Astrocyte (in vitro differentiated cells and primary cell): ENCODE measurements around the gene TRIM41. TPM values are rescaled to one million over a fixed set of nuclear protein-coding genes. Genes with fewer than 3 reads are reported as not detected.
"Not testable (repeated sequence)": the region's sequence is repeated elsewhere in the genome, so short reads cannot be mapped to it uniquely, and the experiment has no call there.

ENCODE experiments used
- DNase-seq: peaks from one replicate; pipeline ENCODE4 v3.0.0-alpha.2; 2010; ENCODE audit warnings: low read depth
- FAIRE-seq: peaks from 2 replicates; lab custom pipeline; 2011; peaks lifted over from hg19 to GRCh38; lab: Jason Lieb, UNC
- H2AFZ ChIP-seq: 2 replicates; pipeline ENCODE4 v1.6.0; 2012; ENCODE audit warnings: low read depth, low read length, inconsistent platforms
- H3K27ac ChIP-seq: 2 replicates; pipeline ENCODE4 v1.5.1; 2011; ENCODE audit warnings: low read depth, low read length, inconsistent platforms
- H3K27me3 ChIP-seq: 2 replicates; pipeline ENCODE4 v1.6.0; 2011; ENCODE audit warnings: low read length, inconsistent platforms; ENCODE audit not compliant: insufficient read depth
- H3K36me3 ChIP-seq: 2 replicates; pipeline ENCODE4 v1.5.1; 2011; ENCODE audit warnings: low read length, inconsistent platforms; ENCODE audit not compliant: insufficient read depth
- H3K4me1 ChIP-seq: 2 replicates; pipeline ENCODE4 v1.5.1; 2011; ENCODE audit warnings: low read length, inconsistent platforms; ENCODE audit not compliant: insufficient read depth
- H3K4me2 ChIP-seq: 2 replicates; pipeline ENCODE4 v1.6.0; 2012; ENCODE audit warnings: low read length, inconsistent platforms
- H3K4me3 ChIP-seq: 2 replicates; pipeline ENCODE4 v1.5.1; 2011; ENCODE audit warnings: low read depth, mild to moderate bottlenecking, low read length, inconsistent platforms; ENCODE audit not compliant: insufficient read depth
- H3K79me2 ChIP-seq: 2 replicates; pipeline ENCODE4 v1.6.0; 2012; ENCODE audit warnings: mild to moderate bottlenecking, low read length, inconsistent platforms; ENCODE audit not compliant: insufficient read depth
- H3K9ac ChIP-seq: 2 replicates; pipeline ENCODE4 v1.6.0; 2012; ENCODE audit warnings: mild to moderate bottlenecking, low read length, inconsistent platforms
- H3K9me3 ChIP-seq: 2 replicates; pipeline ENCODE4 v1.5.1; 2012; ENCODE audit warnings: low read depth, mild to moderate bottlenecking, low read length, inconsistent platforms; ENCODE audit not compliant: insufficient read depth
- H4K20me1 ChIP-seq: 2 replicates; pipeline ENCODE4 v1.6.0; 2012; ENCODE audit warnings: low read length, inconsistent platforms; ENCODE audit not compliant: insufficient read depth
- H3K27ac Mint-ChIP-seq: one replicate; pipeline ENCODE4 v1.8.0; 2021; ENCODE audit warnings: mild to moderate bottlenecking, mixed read lengths; ENCODE audit not compliant: unreplicated experiment
- H3K27me3 Mint-ChIP-seq: one replicate; pipeline ENCODE4 v1.8.0; 2021; ENCODE audit warnings: low read depth, mixed read lengths; ENCODE audit not compliant: unreplicated experiment
- H3K36me3 Mint-ChIP-seq: one replicate; pipeline ENCODE4 v1.8.0; 2021; ENCODE audit warnings: low read depth, mixed read lengths; ENCODE audit not compliant: unreplicated experiment
- H3K4me1 Mint-ChIP-seq: one replicate; pipeline ENCODE4 v1.8.0; 2021; ENCODE audit warnings: low read depth, mixed read lengths; ENCODE audit not compliant: unreplicated experiment
- H3K4me3 Mint-ChIP-seq: one replicate; pipeline ENCODE4 v1.8.0; 2021; ENCODE audit warnings: mild to moderate bottlenecking, moderate library complexity, mixed read lengths; ENCODE audit not compliant: unreplicated experiment
- H3K9me3 Mint-ChIP-seq: one replicate; pipeline ENCODE4 v1.8.0; 2021; ENCODE audit warnings: mild to moderate bottlenecking, mixed read lengths; ENCODE audit not compliant: unreplicated experiment
- CTCF ChIP-seq: IDR thresholded peaks from 2 replicates; pipeline ENCODE4 v1.5.1; 2011; ENCODE audit warnings: low read depth, mild to moderate bottlenecking, inconsistent platforms, low read length, moderate library complexity; ENCODE audit not compliant: insufficient read depth
- EZH2 ChIP-seq: IDR thresholded peaks from 2 replicates; pipeline ENCODE4 v1.6.1; 2012; ENCODE audit warnings: mild to moderate bottlenecking, low read length, inconsistent platforms; ENCODE audit not compliant: insufficient read depth
- microRNA-seq: library from miRNA; unstranded; fragments of <30 nt; microRNA quantifications from one replicate; pipeline ENCODE4 v1.2.0, GENCODE V29; 2020
- total RNA-seq: library from RNA; stranded (reverse); gene quantifications from 2 replicates; pipeline ENCODE4 v1.2.1, GENCODE V29; 2021

The TRIM41 gene
- total RNA-seq, 1 donor from 2014 or later: 20.9 TPM

GRCh38 chr5:181282874-181283273 is 59.8 kb downstream of the TRIM41 start:
- Mint-ChIP-seq H3K36me3 (no peaks in the 10 kb centered on the region), H3K9me3 (no peaks in the 10 kb centered on the region), H3K4me3 (no peak overlapping the region), H3K27ac (no peak overlapping the region), H3K27me3 (no peaks in the 10 kb centered on the region), H3K4me1 (peaks cover 2% of the 10 kb centered on the region)
- H3K36me3 ChIP-seq: no peaks in the 10 kb centered on the region
- no peaks in the 10 kb centered on the region for H3K27me3 ChIP-seq
- H3K27ac ChIP-seq: no peak overlapping the region
- H4K20me1 ChIP-seq: no peaks in the 10 kb centered on the region
- H3K4me3 ChIP-seq: no peak overlapping the region
- no peaks in the 10 kb centered on the region for H3K9me3 ChIP-seq
- TF ChIP-seq EZH2: no peak
- TF ChIP-seq CTCF: no peak
- H3K4me2 ChIP-seq: no peak overlapping the region
- DNase-seq (no peak), FAIRE-seq (no peak)
- no peaks in the 10 kb centered on the region for H3K4me1 ChIP-seq
- H3K79me2 ChIP-seq: no peaks in the 10 kb centered on the region
- H2AFZ ChIP-seq: no peak overlapping the region
- H3K9ac ChIP-seq: no peak overlapping the region

DNA sequence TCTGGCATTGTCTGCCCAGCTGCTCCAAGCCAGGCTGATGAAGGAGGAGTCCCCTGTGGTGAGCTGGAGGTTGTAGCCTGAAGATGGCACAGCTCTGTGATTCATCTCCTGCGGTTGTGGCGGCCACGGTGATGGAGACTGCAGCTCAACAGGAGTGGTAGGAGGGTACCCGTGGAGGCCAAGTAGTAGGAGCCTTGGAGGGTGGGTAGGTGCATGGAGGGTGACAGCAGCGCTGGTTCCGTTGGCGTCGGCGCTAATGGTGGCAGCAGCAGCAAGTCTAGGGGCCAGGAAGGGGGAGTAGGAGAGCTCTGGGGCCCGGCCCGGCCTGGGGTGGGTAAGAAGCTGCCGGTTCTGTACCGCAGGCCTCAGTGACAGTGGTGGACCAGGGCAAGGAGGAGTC is 60.3 kb downstream of the TRIM41 start:
- DNase-seq (no peak), FAIRE-seq (no peak)
- Mint-ChIP-seq H3K4me1 (peaks cover 1% of the 10 kb centered on the region), H3K36me3 (no peaks in the 10 kb centered on the region), H3K9me3 (no peaks in the 10 kb centered on the region), H3K4me3 (no peak overlapping the region), H3K27ac (no peak overlapping the region), H3K27me3 (no peaks in the 10 kb centered on the region)
- Histone ChIP-seq H3K9ac (no peak overlapping the region), H3K27me3 (no peaks in the 10 kb centered on the region), H4K20me1 (no peaks in the 10 kb centered on the region), H3K9me3 (no peaks in the 10 kb centered on the region), H2AFZ (no peak overlapping the region), H3K36me3 (no peaks in the 10 kb centered on the region), H3K4me3 (no peak overlapping the region), H3K4me2 (no peak overlapping the region), H3K27ac (no peak overlapping the region), H3K79me2 (no peaks in the 10 kb centered on the region), H3K4me1 (no peaks in the 10 kb centered on the region)
- TF ChIP-seq CTCF (no peak), EZH2 (no peak)

GRCh38 chr5:181283841-181284755 is 61.0 kb downstream of the TRIM41 start:
- H3K9me3 Mint-ChIP-seq, H3K9me3 ChIP-seq, H3K27me3 ChIP-seq, H3K27ac Mint-ChIP-seq, H3K4me3 Mint-ChIP-seq, H3K9ac ChIP-seq, H3K4me3 ChIP-seq, H3K79me2 ChIP-seq, DNase-seq, H3K36me3 ChIP-seq, H3K4me2 ChIP-seq, H2AFZ ChIP-seq, H4K20me1 ChIP-seq, H3K27ac ChIP-seq, H3K4me1 ChIP-seq, FAIRE-seq, H3K4me1 Mint-ChIP-seq, H3K36me3 Mint-ChIP-seq, H3K27me3 Mint-ChIP-seq: not testable (repeated sequence)

Small RNAs within 50 kb of the gene (microRNA-seq; reads per million reads assigned to microRNA genes)
- gene MIR4638: 4.9 reads per million, percentile 20 among the genes with 10 or more reads in this experiment

Other genes with a start within 250 kb of the TRIM41 start
- not detected in 2 replicates for gene BTNL3, start 234.4 kb upstream of the TRIM41 start, total RNA-seq
- gene BTNL9, start 183.0 kb upstream of the TRIM41 start, total RNA-seq: not detected in 2 replicates
- gene OR2V1, start 92.1 kb upstream of the TRIM41 start, total RNA-seq: not detected in 2 replicates
- gene OR2V2, start 75.7 kb upstream of the TRIM41 start, total RNA-seq: not detected in 2 replicates
- gene TRIM7, start 18.1 kb upstream of the TRIM41 start, total RNA-seq: 0.22 and 0.27 TPM in 2 replicates
- 1,553 and 1,656 TPM in 2 replicates for gene RACK1, start 20.6 kb downstream of the TRIM41 start, total RNA-seq
- gene TRIM52, start 37.9 kb downstream of the TRIM41 start, total RNA-seq: 6.5 and 7.3 TPM in 2 replicates
- gene OR4F3, start 144.0 kb downstream of the TRIM41 start, total RNA-seq: not detected in 2 replicates